Fibroblast of lung (primary cell): ENCODE data around the gene AP3D1. TPM values are rescaled to one million over a fixed set of nuclear protein-coding genes. Genes with fewer than 3 reads are reported as not detected.
"Not testable (repeated sequence)": the region's sequence is repeated elsewhere in the genome, so short reads cannot be mapped to it uniquely, and the experiment has no call there.

Experiments
- DNase-seq, 2 donors: peaks; one replicate each; pipeline versions ENCODE4 v3.0.0 to v3.0.0-alpha.2; 2010; ENCODE audit warnings: low read depth in 2 of 2
- H2AFZ ChIP-seq: 2 replicates; pipeline ENCODE4 v1.5.1; 2012; ENCODE audit warnings: low read length, control low read depth, inconsistent platforms
- H3K27ac ChIP-seq: 2 replicates; pipeline ENCODE4 v1.5.1; 2011; ENCODE audit warnings: low read length, control low read depth; ENCODE audit not compliant: insufficient read depth
- H3K27me3 ChIP-seq: 2 replicates; pipeline ENCODE4 v1.5.1; 2011; ENCODE audit warnings: mild to moderate bottlenecking, low read length; ENCODE audit not compliant: control insufficient read depth, insufficient read depth
- H3K36me3 ChIP-seq: 2 replicates; pipeline ENCODE4 v1.5.1; 2011; ENCODE audit warnings: low read length; ENCODE audit not compliant: control insufficient read depth, insufficient read depth
- H3K4me1 ChIP-seq: 2 replicates; pipeline ENCODE4 v1.5.1; 2011; ENCODE audit warnings: low read length; ENCODE audit not compliant: control insufficient read depth, insufficient read depth; ENCODE audit errors: extremely low read depth
- H3K4me2 ChIP-seq: 2 replicates; pipeline ENCODE4 v1.5.1; 2011; ENCODE audit warnings: low read length, control low read depth; ENCODE audit not compliant: insufficient read depth; ENCODE audit errors: extremely low read depth
- H3K4me3 ChIP-seq, 4 experiments: fragments of 200-600 bp in 1 of 4; sonication (generic) in 1 of 4; replicated peaks in 1 of 4; 2 replicates each; pipeline ENCODE4 v1.5.1; 2011 to 2016; ENCODE audit warnings: low read length in 4 of 4, low read depth in 3 of 4, mild to moderate bottlenecking in 3 of 4, control low read depth in 2 of 4, inconsistent platforms in 1 of 4, mixed read lengths in 1 of 4; ENCODE audit not compliant: insufficient read depth in 1 of 4; ENCODE audit errors: control extremely low read depth in 1 of 4
- H3K79me2 ChIP-seq: 2 replicates; pipeline ENCODE4 v1.5.1; 2012; ENCODE audit warnings: mild to moderate bottlenecking, low read length, inconsistent platforms; ENCODE audit not compliant: control insufficient read depth, insufficient read depth
- H3K9ac ChIP-seq: 2 replicates; pipeline ENCODE4 v1.5.1; 2011; ENCODE audit warnings: mild to moderate bottlenecking, low read length, control low read depth; ENCODE audit not compliant: insufficient read depth
- H3K9me3 ChIP-seq: 2 replicates; pipeline ENCODE4 v1.5.1; 2012; ENCODE audit warnings: low read depth, low read length; ENCODE audit not compliant: control insufficient read depth, insufficient read depth
- H4K20me1 ChIP-seq: 2 replicates; pipeline ENCODE4 v1.5.1; 2011; ENCODE audit warnings: low read length; ENCODE audit not compliant: control insufficient read depth, insufficient read depth; ENCODE audit errors: extremely low read depth
- EZH2 ChIP-seq: IDR thresholded peaks from 2 replicates; pipeline ENCODE4 v1.5.1; 2012; ENCODE audit warnings: low read length, control low read depth, mild to moderate bottlenecking; ENCODE audit errors: missing control alignments
- polyA minus RNA-seq: library from RNA; depleted of rRNA, polyadenylated mRNA; stranded (reverse); fragments of >200 nt; gene quantifications from 2 replicates; pipeline ENCODE4 v1.2.3, GENCODE V29; 2011; ENCODE audit warnings: low replicate concordance
- polyA plus RNA-seq, 2 donors: library from polyadenylated mRNA; depleted of rRNA in 1 of 2; stranded (reverse) in 1 of 2; unstranded in 1 of 2; fragments of >200 nt; gene quantifications; 2 replicates each; pipeline ENCODE4 v1.2.1, GENCODE V29; 2011 to 2012; ENCODE audit warnings: missing spikeins in 1 of 2
- total RNA-seq: library from RNA; depleted of rRNA; stranded (reverse); fragments of >200 nt; gene quantifications from 2 replicates; pipeline ENCODE4 v1.2.1, GENCODE V29; 2014
- TF ChIP-seq, protein P1 (sequence below), 2 donors: IDR thresholded peaks in 1 of 2; conservative IDR thresholded peaks in 1 of 2; 1 replicate in 1 of 2; 2 replicates in 1 of 2; pipeline ENCODE4 v1.5.1; 2011 to 2012; ENCODE audit warnings: low read length in 2 of 2, control low read depth in 1 of 2, inconsistent platforms in 1 of 2, low read depth in 1 of 2, mild to moderate bottlenecking in 1 of 2

Gene AP3D1
- total RNA-seq (88.9 and 99.9 TPM in 2 replicates), polyA plus RNA-seq (68.0 and 103 TPM in 2 replicates), polyA minus RNA-seq (716 and 807 TPM in 2 replicates)
- polyA plus RNA-seq (2012) = 109 and 151 TPM in 2 replicates

DNA sequence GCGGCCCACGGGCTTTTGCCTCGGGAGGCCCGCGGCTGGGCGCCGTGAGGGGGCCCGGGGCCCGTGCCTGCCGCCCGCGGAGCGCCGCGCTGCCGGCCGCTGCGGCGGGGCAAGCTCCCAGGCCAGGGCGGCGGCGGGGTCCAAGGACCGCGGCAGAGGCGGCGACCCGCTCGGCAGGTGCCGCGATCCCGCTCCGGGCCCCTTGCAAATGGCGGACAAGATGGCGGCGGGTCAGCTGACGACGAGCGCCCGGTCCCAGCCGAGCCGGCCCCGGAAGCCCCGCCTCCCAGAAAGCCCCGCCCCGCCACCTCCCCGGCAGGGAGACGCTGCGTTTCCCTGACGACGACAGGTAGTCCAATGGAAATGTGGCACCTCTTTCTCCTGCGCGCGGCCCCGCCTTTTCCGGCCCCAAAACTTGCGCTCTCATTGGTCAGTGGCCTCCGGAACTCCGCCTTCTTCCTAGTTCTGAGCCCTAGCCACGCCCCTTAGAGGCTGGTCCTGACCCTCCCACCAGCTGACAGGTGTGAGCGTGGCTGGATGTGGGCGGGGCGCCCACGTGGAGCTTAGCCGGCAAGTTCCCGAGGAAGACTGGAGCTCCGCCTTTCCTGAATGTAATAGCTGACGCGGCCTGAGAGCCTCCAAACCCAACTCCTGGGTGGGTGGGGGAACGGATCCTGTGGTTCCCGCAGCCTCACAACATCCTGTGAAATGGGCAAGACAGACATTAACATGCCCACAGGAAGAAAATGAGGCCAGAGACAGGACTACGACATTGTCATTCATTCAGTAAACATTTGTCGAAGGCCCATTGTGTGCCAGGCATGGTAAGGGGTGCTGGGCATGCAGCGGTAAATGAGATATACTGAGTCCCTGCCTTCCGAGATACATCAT, at the start of gene AP3D1:
Gene AP3D1 (minus strand): TSS at position 228 of the 891 bp plus-strand sequence. CDS start 232 bp downstream, outside the sequence.
- Histone ChIP-seq H3K9ac (peak within 1 kb of the TSS; percentile 96), H2AFZ (peak within 1 kb of the TSS; percentile 91), H3K27me3 (no peaks in the 10 kb centered on the region), H4K20me1 (peaks cover 2% of the 10 kb centered on the region), H3K9me3 (no peaks in the 10 kb centered on the region), H3K79me2 (peaks cover 45% of the 10 kb centered on the region), H3K36me3 (peaks cover 5% of the 10 kb centered on the region), H3K4me3 (peak within 1 kb of the TSS; percentile 82 to 99 (median 96)), H3K4me2 (peak within 1 kb of the TSS; percentile 100), H3K27ac (peak within 1 kb of the TSS; percentile 92), H3K4me1 (peaks cover 15% of the 10 kb centered on the region)
- DNase-seq = peak; percentile 99 to 100
- no peak for TF ChIP-seq EZH2
- TF ChIP-seq, protein P1, sequence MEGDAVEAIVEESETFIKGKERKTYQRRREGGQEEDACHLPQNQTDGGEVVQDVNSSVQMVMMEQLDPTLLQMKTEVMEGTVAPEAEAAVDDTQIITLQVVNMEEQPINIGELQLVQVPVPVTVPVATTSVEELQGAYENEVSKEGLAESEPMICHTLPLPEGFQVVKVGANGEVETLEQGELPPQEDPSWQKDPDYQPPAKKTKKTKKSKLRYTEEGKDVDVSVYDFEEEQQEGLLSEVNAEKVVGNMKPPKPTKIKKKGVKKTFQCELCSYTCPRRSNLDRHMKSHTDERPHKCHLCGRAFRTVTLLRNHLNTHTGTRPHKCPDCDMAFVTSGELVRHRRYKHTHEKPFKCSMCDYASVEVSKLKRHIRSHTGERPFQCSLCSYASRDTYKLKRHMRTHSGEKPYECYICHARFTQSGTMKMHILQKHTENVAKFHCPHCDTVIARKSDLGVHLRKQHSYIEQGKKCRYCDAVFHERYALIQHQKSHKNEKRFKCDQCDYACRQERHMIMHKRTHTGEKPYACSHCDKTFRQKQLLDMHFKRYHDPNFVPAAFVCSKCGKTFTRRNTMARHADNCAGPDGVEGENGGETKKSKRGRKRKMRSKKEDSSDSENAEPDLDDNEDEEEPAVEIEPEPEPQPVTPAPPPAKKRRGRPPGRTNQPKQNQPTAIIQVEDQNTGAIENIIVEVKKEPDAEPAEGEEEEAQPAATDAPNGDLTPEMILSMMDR (conservative IDR thresholded peaks at IDR 0.05 in 1 of 2, IDR thresholded peaks at IDR 0.05 in 1 of 2; ENCODE audit: low read depth in 1 of 2, low read length in 2 of 2) = no peak

DNA sequence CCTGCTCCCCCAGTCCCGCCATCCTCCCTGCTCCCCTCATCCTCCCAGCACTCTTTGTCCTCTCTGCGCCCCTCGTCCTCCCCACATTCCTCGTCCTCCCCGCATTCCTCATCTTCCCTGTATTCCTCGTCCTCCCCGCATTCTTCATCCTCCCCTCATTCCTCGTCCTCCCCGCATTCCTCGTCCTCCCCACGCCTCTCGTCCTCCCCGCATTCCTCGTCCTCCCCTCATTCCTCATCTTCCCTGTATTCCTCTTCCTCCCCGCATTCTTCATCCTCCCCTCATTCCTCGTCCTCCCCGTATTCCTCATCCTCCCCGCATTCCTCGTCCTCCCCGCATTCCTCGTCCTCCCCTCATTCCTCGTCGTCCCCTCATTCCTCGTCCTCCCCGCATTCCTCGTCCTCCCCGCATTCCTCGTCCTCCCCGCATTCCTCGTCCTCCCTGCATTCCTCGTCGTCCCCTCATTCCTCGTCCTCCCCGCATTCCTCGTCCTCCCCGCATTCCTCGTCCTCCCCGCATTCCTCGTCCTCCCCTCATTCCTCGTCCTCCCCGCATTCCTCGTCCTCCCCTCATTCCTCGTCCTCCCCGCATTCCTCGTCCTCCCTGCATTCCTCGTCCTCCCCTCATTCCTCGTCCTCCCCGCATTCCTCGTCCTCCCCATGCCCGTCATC, 49.4 kb upstream of the AP3D1 start:
- H4K20me1 ChIP-seq, H3K9me3 ChIP-seq, H3K4me1 ChIP-seq, H3K9ac ChIP-seq, H3K4me2 ChIP-seq, H3K27ac ChIP-seq, H3K4me3 ChIP-seq, H2AFZ ChIP-seq, H3K27me3 ChIP-seq, DNase-seq: not testable (repeated sequence)
- peaks cover 32% of the 10 kb centered on the region for H3K36me3 ChIP-seq
- peaks cover 63% of the 10 kb centered on the region for H3K79me2 ChIP-seq

DNA sequence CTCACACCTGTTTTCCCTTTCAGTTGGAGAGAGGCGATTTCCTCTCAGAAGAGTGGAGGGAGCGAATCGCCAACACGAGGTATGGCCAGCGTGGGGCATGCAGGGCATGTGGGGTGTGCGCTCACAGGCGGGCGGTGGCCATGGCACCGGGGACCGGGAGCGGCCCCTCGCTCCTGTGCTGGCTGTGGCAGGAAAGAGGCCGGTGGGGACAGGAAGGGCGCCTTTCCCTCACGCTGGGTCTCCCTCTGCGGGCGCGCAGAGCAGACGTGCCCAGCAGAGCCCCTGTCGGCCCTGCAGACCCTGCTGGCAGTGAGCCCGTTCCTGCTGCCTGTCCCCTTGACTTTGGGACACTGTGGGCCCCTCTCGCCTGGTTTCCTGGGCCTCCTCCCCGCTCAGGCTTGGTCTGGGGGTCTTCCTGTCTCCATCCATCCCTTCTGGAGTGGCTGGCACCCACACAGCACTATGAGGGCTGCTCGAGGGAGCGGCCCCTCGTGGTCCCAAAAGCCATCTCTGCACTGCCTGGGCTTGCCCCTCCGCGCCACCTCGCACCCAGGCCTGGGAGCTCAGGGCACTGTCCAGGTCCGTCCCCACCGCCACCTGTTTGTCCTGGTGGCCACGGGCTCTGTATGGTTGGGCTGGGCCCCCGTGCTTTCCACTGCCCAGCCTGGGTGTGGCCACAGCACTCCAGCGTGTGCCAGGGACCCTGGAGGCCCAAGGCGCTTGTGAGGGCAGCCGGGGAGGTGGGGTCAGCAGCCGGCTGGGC, 48.7 kb upstream of the AP3D1 start:
- Histone ChIP-seq H3K9ac (no peak overlapping the region), H3K4me3 (no peak overlapping the region), H2AFZ (no peak overlapping the region), H3K79me2 (peaks cover 67% of the 10 kb centered on the region), H3K27ac (no peak overlapping the region), H3K9me3 (no peaks in the 10 kb centered on the region), H4K20me1 (no peaks in the 10 kb centered on the region), H3K4me2 (no peak overlapping the region), H3K36me3 (peaks cover 38% of the 10 kb centered on the region), H3K27me3 (no peaks in the 10 kb centered on the region), H3K4me1 (no peaks in the 10 kb centered on the region)
- no peak for DNase-seq
- TF ChIP-seq EZH2 = no peak
- TF ChIP-seq, protein P1 (conservative IDR thresholded peaks at IDR 0.05 in 1 of 2, IDR thresholded peaks at IDR 0.05 in 1 of 2; ENCODE audit: low read depth in 1 of 2, low read length in 2 of 2) = no peak
